ENCODE data around the gene TAMM41.

- no peak for TF ChIP-seq EZH2phosphoT487 (IDR thresholded peaks at IDR 0.05; ENCODE audit: insufficient read depth, low read depth)
- TF ChIP-seq EZH2 (IDR thresholded peaks at IDR 0.05; ENCODE audit: insufficient read depth, poor library complexity, severe bottlenecking) = no peak
These were observed 86.7 kb downstream of the TAMM41 start for GRCh38 chr3:11759996-11760395.
